CD8-positive, alpha-beta memory T cell (primary cell): ENCODE measurements around the gene MFSD2A. TPM values are rescaled to one million over a fixed set of nuclear protein-coding genes. Genes with fewer than 3 reads are reported as not detected.

ENCODE experiments used
- CTCF ChIA-PET: fragments of 350-600 bp; sonication (Branson Sonifier 250); formaldehyde crosslinking; loops from one replicate; lab custom pipeline; 2021; ENCODE audit warnings: antibody characterized with exemption; lab: Charles Lee
- POLR2A ChIA-PET: fragments of 350-600 bp; sonication (Branson Sonifier 250); formaldehyde crosslinking; loops from one replicate; lab custom pipeline; 2021; ENCODE audit warnings: antibody characterized with exemption; lab: Charles Lee
- DNase-seq, 5 donors: peaks; one replicate each; pipeline versions ENCODE4 v3.0.0 to v3.0.0-alpha.2; 2020 to 2022; ENCODE audit warnings: mixed read lengths in 1 of 5
- H3K27ac ChIP-seq: one replicate; pipeline ENCODE4 v1.7.0; 2013; ENCODE audit warnings: low read depth, mild to moderate bottlenecking, low read length, moderate library complexity
- H3K27me3 ChIP-seq: 2 replicates; pipeline ENCODE4 v1.7.0; 2013; ENCODE audit warnings: low read length, mild to moderate bottlenecking; ENCODE audit not compliant: insufficient read depth, poor library complexity, severe bottlenecking
- H3K36me3 ChIP-seq: 2 replicates; pipeline ENCODE4 v1.7.0; 2013; ENCODE audit warnings: mild to moderate bottlenecking, low read length, moderate library complexity; ENCODE audit not compliant: insufficient read depth
- H3K4me1 ChIP-seq: 2 replicates; pipeline ENCODE4 v1.7.0; 2013; ENCODE audit warnings: mild to moderate bottlenecking, low read length, moderate library complexity; ENCODE audit not compliant: insufficient read depth
- H3K4me3 ChIP-seq: 2 replicates; pipeline ENCODE4 v1.7.0; 2013; ENCODE audit warnings: mild to moderate bottlenecking, low read length
- H3K9me3 ChIP-seq: 2 replicates; pipeline ENCODE4 v1.7.0; 2013; ENCODE audit warnings: mild to moderate bottlenecking, low read length
- H3K27ac Mint-ChIP-seq, 8 donors: one replicate each; pipeline ENCODE4 v1.8.0; 2020 to 2021; ENCODE audit warnings: mixed read lengths in 8 of 8, mild to moderate bottlenecking in 6 of 8, inconsistent platforms in 3 of 8, moderate library complexity in 3 of 8
- H3K27me3 Mint-ChIP-seq, 2 donors: one replicate each; pipeline ENCODE4 v1.8.0; 2020 to 2021; ENCODE audit warnings: mixed read lengths in 2 of 2, mild to moderate bottlenecking in 1 of 2, moderate library complexity in 1 of 2
- H3K36me3 Mint-ChIP-seq, 3 donors: one replicate each; pipeline ENCODE4 v1.8.0; 2020 to 2021; ENCODE audit warnings: mixed read lengths in 3 of 3, inconsistent platforms in 1 of 3, mild to moderate bottlenecking in 1 of 3
- H3K4me1 Mint-ChIP-seq, 3 donors: one replicate each; pipeline ENCODE4 v1.8.0; 2020 to 2021; ENCODE audit warnings: mixed read lengths in 3 of 3, inconsistent platforms in 1 of 3, mild to moderate bottlenecking in 1 of 3
- H3K4me3 Mint-ChIP-seq, 7 donors: one replicate each; pipeline ENCODE4 v1.8.0; 2020 to 2021; ENCODE audit warnings: mixed read lengths in 7 of 7, mild to moderate bottlenecking in 6 of 7, moderate library complexity in 4 of 7, inconsistent platforms in 2 of 7
- H3K9me3 Mint-ChIP-seq, 5 donors: one replicate each; pipeline ENCODE4 v1.8.0; 2020 to 2022; ENCODE audit warnings: mixed read lengths in 5 of 5, mild to moderate bottlenecking in 3 of 5, moderate library complexity in 2 of 5, inconsistent platforms in 1 of 5
- polyA plus RNA-seq: library from polyadenylated mRNA; unstranded; fragments of 300-500 nt; fragmentation: Illumina TruSeq; gene quantifications from one replicate; pipeline ENCODE4 v1.2.3, GENCODE V29; 2021
- total RNA-seq, 2 experiments: library from RNA; stranded (reverse); gene quantifications; one replicate each; pipeline ENCODE4 v1.2.3, GENCODE V29; 2021

Gene MFSD2A
- total and polyA plus RNA-seq, 3 experiments from 2014 or later = 0.13 to 28.7 (median 23.8) TPM

GRCh38 chr1:39954324-39954869 is 548 bp upstream of the MFSD2A start:
- DNase-seq = no peak
- Histone ChIP-seq H3K9me3 (no peaks in the 10 kb centered on the region), H3K4me3 (no peak overlapping the region), H3K27me3 (no peaks in the 10 kb centered on the region), H3K4me1 (peaks cover 20% of the 10 kb centered on the region), H3K27ac (no peak overlapping the region), H3K36me3 (no peaks in the 10 kb centered on the region)
- Mint-ChIP-seq H3K27me3 (peaks cover 0 to 1% of the 10 kb centered on the region in 2 donors), H3K4me1 (peaks cover 7 to 21% (median 14%) of the 10 kb centered on the region in 3 donors), H3K36me3 (peaks cover 0 to 2% (median 0%) of the 10 kb centered on the region in 3 donors), H3K27ac (peak overlapping the region in 5 of 8 donors; percentile 17 to 79 (median 59)), H3K9me3 (no peaks in the 10 kb centered on the region), H3K4me3 (peak overlapping the region; percentile 82 to 98 (median 94))
- ChIA-PET POLR2A (no interaction called here), CTCF (interaction anchor here (2.0 kb wide), 1 partner anchor 35 kb away, joined by 5 read pairs; no protein-coding TSS in a partner anchor)

DNA sequence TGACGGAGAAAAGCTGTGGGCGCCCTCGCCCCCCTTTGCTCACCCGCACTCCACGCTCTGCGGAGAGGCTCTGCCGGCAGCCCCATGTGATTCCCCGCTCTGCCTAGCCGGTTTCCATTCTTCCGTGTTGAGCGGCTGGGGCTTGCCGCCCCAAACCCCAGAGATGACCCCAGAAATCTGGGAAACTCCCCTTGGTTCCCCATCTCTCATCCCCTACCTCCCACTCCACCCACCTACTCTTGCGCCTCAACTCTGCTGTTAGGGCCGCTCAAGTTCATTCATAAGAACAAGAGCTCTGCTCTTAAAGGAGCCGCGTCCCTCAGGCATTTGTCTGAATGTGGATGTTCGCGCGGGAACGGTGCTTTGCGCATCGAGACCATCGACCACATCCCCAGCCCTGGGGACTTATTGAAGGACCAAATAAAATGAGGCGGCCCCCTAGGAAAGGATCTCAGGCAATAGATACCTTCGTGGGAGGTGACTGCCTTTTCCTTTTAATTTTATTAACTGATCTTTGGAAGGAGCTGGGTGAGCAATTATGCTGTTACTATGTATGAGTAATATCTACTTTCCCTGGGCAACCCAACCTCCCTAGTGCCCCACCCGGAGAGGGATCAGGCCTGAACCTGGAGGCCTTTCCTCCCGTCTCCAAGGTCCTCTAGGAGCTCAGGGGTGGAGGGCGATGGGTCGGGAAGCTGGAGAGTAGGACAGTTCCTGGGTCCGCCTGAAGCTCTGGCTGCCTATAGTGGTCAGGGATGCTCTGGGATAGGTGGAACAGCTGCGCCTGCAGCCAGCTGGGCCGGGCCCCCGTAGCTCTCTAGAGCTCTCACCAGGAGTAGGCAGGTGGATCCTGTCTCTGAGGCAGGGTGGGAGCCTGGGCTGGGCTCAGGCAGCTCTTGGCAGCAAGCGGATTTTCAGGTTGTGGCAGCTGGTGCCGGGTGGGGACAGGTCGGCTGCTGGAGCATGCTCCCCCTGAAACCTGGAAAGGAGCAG is 898 bp downstream of the MFSD2A start:
- Mint-ChIP-seq H3K27ac (peak overlapping the region in 7 of 8 donors; percentile 22 to 92 (median 63)), H3K27me3 (peaks cover 0 to 1% of the 10 kb centered on the region in 2 donors), H3K4me3 (peak overlapping the region; percentile 82 to 98 (median 94)), H3K36me3 (peaks cover 0 to 2% (median 0%) of the 10 kb centered on the region in 3 donors), H3K4me1 (peaks cover 7 to 21% (median 14%) of the 10 kb centered on the region in 3 donors), H3K9me3 (no peaks in the 10 kb centered on the region)
- peak in 4 of 5 donors; percentile 21 to 26 (median 22) for DNase-seq
- ChIA-PET CTCF (interaction anchor here (1.7 kb wide), 1 partner anchor 139 kb away, joined by 5 read pairs; no protein-coding TSS in a partner anchor), POLR2A (interaction anchor here (0.7 to 1.0 kb wide), 2 partner anchors 85 to 86 kb away, joined by 4 to 8 read pairs; partner anchors contain the start of gene CAP1)
- Histone ChIP-seq H3K4me1 (peaks cover 20% of the 10 kb centered on the region), H3K27ac (no peak overlapping the region), H3K4me3 (peak overlapping the region; percentile 74), H3K9me3 (no peaks in the 10 kb centered on the region), H3K36me3 (no peaks in the 10 kb centered on the region), H3K27me3 (no peaks in the 10 kb centered on the region)

DNA sequence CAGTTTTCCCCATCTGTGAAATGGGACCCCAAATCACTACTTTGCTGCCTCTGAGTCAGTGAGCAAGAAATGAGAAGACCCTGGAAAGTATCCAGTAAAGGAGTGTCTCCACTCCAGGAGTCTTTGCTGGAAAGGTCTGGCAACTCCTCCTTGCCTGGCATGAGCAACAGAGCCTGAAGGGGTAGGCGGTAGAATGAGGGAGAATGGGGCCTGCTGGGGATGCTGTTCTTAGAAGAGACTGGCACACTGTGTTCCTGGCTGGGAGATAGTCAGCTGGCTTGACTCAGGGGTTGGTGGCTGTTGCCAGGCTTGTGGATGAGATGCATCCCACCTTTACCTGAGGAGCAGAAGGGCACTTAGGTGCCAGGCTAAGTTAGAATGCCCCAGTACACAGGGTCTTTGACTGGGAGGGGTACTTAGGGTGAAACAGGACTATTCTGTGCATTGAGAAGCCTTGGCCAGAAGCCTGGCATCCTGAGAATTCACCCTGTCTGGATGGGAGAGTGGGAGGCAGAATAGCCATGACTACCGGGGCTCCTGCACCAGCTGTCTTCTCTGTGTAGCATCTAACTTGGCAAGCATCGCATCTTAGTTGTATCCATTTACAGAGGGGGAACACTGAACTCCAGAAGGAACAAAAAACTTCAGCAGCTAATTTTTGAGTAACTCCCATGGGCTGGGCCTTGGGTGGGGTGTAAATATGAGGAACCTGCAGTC is 2.5 kb downstream of the MFSD2A start:
- POLR2A ChIA-PET = no interaction called here
- CTCF ChIA-PET = interaction anchor here (1.0 to 1.2 kb wide), 2 partner anchors 16 to 76 kb away, joined by 3 to 4 read pairs; no protein-coding TSS in a partner anchor

GRCh38 chr1:39958403-39959200 is 3.7 kb downstream of the MFSD2A start:
- Histone ChIP-seq H3K36me3 (no peaks in the 10 kb centered on the region), H3K4me1 (peaks cover 20% of the 10 kb centered on the region), H3K27ac (no peak overlapping the region), H3K4me3 (no peak overlapping the region), H3K27me3 (no peaks in the 10 kb centered on the region), H3K9me3 (no peaks in the 10 kb centered on the region)
- ChIA-PET POLR2A (no interaction called here), CTCF (interaction anchor here (0.7 to 1.2 kb wide), 3 partner anchors 15 to 1695 kb away, joined by 3 to 4 read pairs (median 3); no protein-coding TSS in a partner anchor)
- DNase-seq = no peak
- H3K4me3 Mint-ChIP-seq = no peak overlapping the region
- peaks cover 0 to 1% of the 10 kb centered on the region in 2 donors for H3K27me3 Mint-ChIP-seq
- peak overlapping the region in 1 of 8 donors; percentile 56 for H3K27ac Mint-ChIP-seq
- H3K4me1 Mint-ChIP-seq = peaks cover 7 to 21% (median 14%) of the 10 kb centered on the region in 3 donors
- H3K9me3 Mint-ChIP-seq = no peaks in the 10 kb centered on the region
- peaks cover 0 to 2% (median 0%) of the 10 kb centered on the region in 3 donors for H3K36me3 Mint-ChIP-seq

More for the DNA sequence above, 2.5 kb downstream of the MFSD2A start:
- Histone ChIP-seq H3K4me1 (peaks cover 20% of the 10 kb centered on the region), H3K9me3 (no peaks in the 10 kb centered on the region), H3K27me3 (no peaks in the 10 kb centered on the region), H3K36me3 (no peaks in the 10 kb centered on the region), H3K27ac (no peak overlapping the region), H3K4me3 (no peak overlapping the region)
- peak overlapping the region in 1 of 8 donors; percentile 27 for H3K27ac Mint-ChIP-seq
- peaks cover 0 to 2% (median 0%) of the 10 kb centered on the region in 3 donors for H3K36me3 Mint-ChIP-seq
- H3K4me1 Mint-ChIP-seq = peaks cover 7 to 21% (median 14%) of the 10 kb centered on the region in 3 donors
- no peaks in the 10 kb centered on the region for H3K9me3 Mint-ChIP-seq
- no peak for DNase-seq
- H3K4me3 Mint-ChIP-seq = peak overlapping the region in 3 of 7 donors; percentile 32 to 60 (median 37)
- H3K27me3 Mint-ChIP-seq = peaks cover 0 to 1% of the 10 kb centered on the region in 2 donors

DNA sequence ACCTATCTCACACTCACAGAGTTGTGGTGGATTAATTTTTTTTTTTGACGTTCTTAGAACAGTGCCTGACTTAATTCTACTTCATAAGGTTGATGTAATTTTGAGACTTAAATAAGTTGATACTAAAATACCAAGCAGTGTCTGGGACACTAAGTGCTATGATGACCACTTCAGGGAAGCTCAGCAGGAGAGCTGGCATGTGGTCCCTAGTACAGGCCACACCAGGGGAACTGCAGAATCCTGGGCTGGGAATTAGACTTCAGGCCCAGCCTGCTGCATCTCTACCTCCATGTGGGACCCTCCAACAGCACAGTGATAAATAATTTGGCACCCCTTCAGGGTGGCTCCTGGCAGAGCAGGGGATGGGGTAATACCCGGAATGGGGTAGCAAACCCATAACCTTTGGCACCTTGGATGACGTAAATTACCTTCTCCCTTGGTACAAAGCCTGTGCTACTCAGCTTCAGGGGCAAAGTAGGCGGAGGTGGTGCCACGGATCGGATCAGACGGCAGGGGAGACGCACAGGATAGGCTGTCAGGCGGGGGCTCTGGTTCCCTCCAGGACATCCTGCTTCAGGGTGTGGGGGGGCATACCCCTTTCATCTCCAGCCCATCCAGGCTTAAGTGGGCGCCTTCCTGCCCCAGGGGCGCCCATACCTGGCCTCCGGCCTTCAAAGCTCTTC is 4.8 kb downstream of the MFSD2A start:
- H3K27me3 ChIP-seq = no peaks in the 10 kb centered on the region

DNA sequence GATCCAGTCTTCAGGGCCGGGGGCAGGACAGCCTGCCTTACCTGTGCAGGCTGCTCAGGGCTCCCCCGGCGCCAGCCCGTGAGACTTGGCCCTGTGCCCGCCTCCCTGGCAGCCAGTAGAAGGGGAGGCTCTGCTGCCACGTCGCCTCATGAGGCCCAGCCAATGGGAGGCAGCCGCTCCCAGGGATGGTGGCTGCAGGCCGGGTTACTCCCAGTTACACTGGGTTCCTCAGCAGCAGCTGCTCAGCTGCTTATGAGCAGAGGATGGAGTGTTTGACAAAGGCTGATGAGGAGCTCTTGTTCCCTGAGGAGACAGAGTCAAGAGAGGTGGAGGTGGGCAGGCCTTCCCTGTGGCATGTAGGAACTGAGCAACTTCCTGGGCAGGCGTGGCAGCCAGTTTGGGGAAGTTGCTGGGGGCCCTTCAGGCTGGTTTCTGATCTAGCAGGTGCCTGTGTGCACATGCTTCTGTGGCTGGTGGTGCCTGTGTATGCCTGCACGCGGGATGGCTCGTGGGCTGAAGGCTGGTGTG is 5.5 kb downstream of the MFSD2A start:
- CTCF ChIA-PET = no interaction called here
- POLR2A ChIA-PET = no interaction called here
- DNase-seq = peak in 1 of 5 donors; percentile 35
- peaks cover 0 to 1% (median 0%) of the 10 kb centered on the region in 3 donors for H3K36me3 Mint-ChIP-seq
- no peaks in the 10 kb centered on the region for H3K9me3 Mint-ChIP-seq
- peaks cover 7 to 8% (median 8%) of the 10 kb centered on the region in 3 donors for H3K4me1 Mint-ChIP-seq
- H3K27me3 Mint-ChIP-seq = peaks cover 0 to 1% of the 10 kb centered on the region in 2 donors
- H3K27ac Mint-ChIP-seq = no peak overlapping the region
- no peak overlapping the region for H3K4me3 ChIP-seq
- no peaks in the 10 kb centered on the region for H3K27me3 ChIP-seq
- no peak overlapping the region for H3K4me3 Mint-ChIP-seq
- H3K27ac ChIP-seq = no peak overlapping the region
- peaks cover 9% of the 10 kb centered on the region for H3K4me1 ChIP-seq
- no peaks in the 10 kb centered on the region for H3K9me3 ChIP-seq
- H3K36me3 ChIP-seq = no peaks in the 10 kb centered on the region

More for the DNA sequence above, 4.8 kb downstream of the MFSD2A start:
- Histone ChIP-seq H3K36me3 (no peaks in the 10 kb centered on the region), H3K4me1 (peaks cover 13% of the 10 kb centered on the region), H3K4me3 (no peak overlapping the region), H3K9me3 (no peaks in the 10 kb centered on the region), H3K27ac (no peak overlapping the region)
- DNase-seq = no peak
- H3K27ac Mint-ChIP-seq = peak overlapping the region in 1 of 8 donors; percentile 55
- ChIA-PET POLR2A (no interaction called here), CTCF (interaction anchor here (0.7 kb wide), 1 partner anchor 1694 kb away, joined by 3 read pairs; no protein-coding TSS in a partner anchor)
- H3K4me3 Mint-ChIP-seq = no peak overlapping the region
- peaks cover 7 to 14% (median 11%) of the 10 kb centered on the region in 3 donors for H3K4me1 Mint-ChIP-seq
- no peaks in the 10 kb centered on the region for H3K9me3 Mint-ChIP-seq
- peaks cover 0 to 2% (median 0%) of the 10 kb centered on the region in 3 donors for H3K36me3 Mint-ChIP-seq
- H3K27me3 Mint-ChIP-seq = peaks cover 0 to 1% of the 10 kb centered on the region in 2 donors
